ENCODE measurements around the gene ANKRD2. TPM values are rescaled to one million over a fixed set of nuclear protein-coding genes. Genes with fewer than 3 reads are reported as not detected.

ANKRD2 gene
- total RNA-seq, 2 donors from 2014 or later: 1.9 TPM; not detected in 1

DNA sequence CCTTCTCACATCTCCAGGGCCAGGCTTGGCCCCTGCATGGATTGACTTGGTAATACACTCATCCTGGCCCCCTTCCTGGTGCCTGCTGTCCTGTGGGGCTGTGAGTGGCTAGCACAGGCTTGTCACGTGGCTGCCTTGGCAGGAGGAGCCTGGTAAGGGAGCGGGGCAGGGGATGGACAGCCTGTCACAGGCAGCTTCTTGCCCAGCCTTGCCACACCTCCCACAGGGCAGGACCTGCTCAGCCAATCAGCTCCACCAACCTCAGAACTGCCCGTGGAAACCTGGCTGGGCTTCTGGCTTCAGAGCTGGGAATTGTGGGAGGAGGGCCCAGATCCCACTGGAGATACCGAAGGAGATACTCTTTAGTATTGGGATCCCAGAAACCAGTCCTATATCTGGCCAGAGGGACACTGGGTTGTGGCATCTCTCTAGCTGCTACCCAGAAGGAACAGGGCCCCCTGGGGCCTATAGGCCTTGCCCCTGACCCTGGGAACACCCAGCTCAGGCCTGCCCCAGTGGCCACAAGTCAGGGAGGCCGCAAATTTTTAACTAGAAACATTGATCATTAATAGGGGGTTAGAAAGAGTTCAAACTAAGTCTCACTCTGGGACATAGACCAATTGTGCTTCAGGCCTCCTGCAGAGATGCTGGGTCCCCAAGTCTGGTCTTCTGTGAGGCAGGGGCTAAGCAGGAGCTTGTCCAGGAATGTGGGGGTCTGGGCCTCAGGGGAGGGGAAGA is 11.7 kb downstream of the ANKRD2 start, which contains the start of gene HOGA1:
TSS of gene HOGA1 (plus strand) at position 330 of the 738 bp plus-strand sequence. CDS start at position 645, 315 bp downstream.
- peak; percentile 53 for ATAC-seq (ENCODE audit: insufficient number of reproducible peaks, low FRiP score, low read depth)
- Histone ChIP-seq H3K9me3 (no peaks in the 10 kb centered on the region), H3K4me3 (peak within 1 kb of the TSS; percentile 16), H3K27ac (peak within 1 kb of the TSS; percentile 59 to 75), H3K27me3 (replicated peaks; ENCODE audit: insufficient read depth) (no peaks in the 10 kb centered on the region), H3K36me3 (no peaks in the 10 kb centered on the region), H3K4me1 (ENCODE audit: control insufficient read depth in 1 of 2, low read depth in 2 of 2) (peaks cover 3 to 27% of the 10 kb centered on the region in 2 donors)
- DNase-seq (ENCODE audit: low spot score): peak; percentile 52
- TF ChIP-seq, protein P1, sequence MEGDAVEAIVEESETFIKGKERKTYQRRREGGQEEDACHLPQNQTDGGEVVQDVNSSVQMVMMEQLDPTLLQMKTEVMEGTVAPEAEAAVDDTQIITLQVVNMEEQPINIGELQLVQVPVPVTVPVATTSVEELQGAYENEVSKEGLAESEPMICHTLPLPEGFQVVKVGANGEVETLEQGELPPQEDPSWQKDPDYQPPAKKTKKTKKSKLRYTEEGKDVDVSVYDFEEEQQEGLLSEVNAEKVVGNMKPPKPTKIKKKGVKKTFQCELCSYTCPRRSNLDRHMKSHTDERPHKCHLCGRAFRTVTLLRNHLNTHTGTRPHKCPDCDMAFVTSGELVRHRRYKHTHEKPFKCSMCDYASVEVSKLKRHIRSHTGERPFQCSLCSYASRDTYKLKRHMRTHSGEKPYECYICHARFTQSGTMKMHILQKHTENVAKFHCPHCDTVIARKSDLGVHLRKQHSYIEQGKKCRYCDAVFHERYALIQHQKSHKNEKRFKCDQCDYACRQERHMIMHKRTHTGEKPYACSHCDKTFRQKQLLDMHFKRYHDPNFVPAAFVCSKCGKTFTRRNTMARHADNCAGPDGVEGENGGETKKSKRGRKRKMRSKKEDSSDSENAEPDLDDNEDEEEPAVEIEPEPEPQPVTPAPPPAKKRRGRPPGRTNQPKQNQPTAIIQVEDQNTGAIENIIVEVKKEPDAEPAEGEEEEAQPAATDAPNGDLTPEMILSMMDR (IDR thresholded peaks at IDR 0.05): peak; percentile 9

DNA sequence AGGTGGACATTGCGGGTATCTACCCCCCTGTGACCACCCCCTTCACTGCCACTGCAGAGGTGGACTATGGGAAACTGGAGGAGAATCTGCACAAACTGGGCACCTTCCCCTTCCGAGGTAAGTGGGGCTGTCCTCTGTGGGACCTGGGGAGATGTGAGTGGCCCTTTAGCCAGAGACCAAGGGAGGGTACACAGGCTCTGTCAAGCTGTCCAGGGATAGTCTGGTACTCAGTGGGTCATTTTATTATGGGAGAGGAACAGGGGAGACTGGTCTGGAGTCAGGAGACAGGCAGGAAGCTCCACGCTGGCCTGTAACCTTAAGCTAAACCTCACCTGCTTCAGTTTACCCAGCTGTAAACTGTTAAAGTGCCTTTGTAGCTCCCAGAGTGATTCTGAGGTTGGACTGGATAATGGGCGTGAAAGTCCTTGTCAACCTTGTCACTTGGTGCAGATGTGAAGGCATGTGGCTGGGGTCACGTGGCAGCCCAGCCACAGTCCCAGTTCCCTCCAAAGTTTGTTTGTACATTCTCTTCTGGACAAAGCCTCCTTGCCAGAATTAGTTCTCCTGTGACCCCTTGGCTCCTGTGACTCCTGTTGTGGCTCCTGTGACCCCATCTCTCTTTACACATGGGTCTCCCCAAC is 12.3 kb downstream of the ANKRD2 start:
- DNase-seq (ENCODE audit: low spot score): no peak
- Histone ChIP-seq H3K9me3 (no peaks in the 10 kb centered on the region), H3K4me3 (peak overlapping the region; percentile 16), H3K27ac (peak overlapping the region; percentile 59 to 75), H3K36me3 (no peaks in the 10 kb centered on the region), H3K27me3 (replicated peaks; ENCODE audit: insufficient read depth) (no peaks in the 10 kb centered on the region), H3K4me1 (ENCODE audit: control insufficient read depth in 1 of 2, low read depth in 2 of 2) (peaks cover 3 to 27% of the 10 kb centered on the region in 2 donors)
- ATAC-seq (ENCODE audit: insufficient number of reproducible peaks, low FRiP score, low read depth): no peak
- TF ChIP-seq, protein P1 (IDR thresholded peaks at IDR 0.05): no peak

DNA sequence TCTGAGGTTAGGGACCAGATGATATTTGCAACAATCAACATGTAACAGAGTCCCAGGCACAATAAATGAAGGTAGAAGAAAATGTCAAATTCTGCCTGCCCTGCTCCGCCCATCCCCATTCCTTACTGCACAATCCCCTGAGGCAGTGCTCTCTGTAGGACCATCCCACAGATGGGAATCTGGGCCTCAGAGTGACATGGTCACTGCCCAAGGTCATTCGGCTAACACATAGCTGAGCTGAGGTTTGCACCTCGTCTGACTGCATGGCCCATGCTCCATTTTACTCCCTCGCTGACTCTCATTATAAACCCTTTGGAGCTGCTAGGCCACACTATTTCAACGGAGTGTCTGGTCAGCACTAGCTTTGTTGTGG is 12.8 kb downstream of the ANKRD2 start:
- H3K27me3 ChIP-seq (replicated peaks; ENCODE audit: insufficient read depth): no peaks in the 10 kb centered on the region
- no peak for DNase-seq (ENCODE audit: low spot score)
- H3K9me3 ChIP-seq: no peaks in the 10 kb centered on the region
- no peak overlapping the region for H3K4me3 ChIP-seq
- H3K27ac ChIP-seq: peak overlapping the region in 1 of 2 donors; percentile 59
- H3K36me3 ChIP-seq: no peaks in the 10 kb centered on the region
- peaks cover 3 to 27% of the 10 kb centered on the region in 2 donors for H3K4me1 ChIP-seq (ENCODE audit: control insufficient read depth in 1 of 2, low read depth in 2 of 2)
- TF ChIP-seq, protein P1 (IDR thresholded peaks at IDR 0.05): no peak
- ATAC-seq (ENCODE audit: insufficient number of reproducible peaks, low FRiP score, low read depth): no peak

DNA sequence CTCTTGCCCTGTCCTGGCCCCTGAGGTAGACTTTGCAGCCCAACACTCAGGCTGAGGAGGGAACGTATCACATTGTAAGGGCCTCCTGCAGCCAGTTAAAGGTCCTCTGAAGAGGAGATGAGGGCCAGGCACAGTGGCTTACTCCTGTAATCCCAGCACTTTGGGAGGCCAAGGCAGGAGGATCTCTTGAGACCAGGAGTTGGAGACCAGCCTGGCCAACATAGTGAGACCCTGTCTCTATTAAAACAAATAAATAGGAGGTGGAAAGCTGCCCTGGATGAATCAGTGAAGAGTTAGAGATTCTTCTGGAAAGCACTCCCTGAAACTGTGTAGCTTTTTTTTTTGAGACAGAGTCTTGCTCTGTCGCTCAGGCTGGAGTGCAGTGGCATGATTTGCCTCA is 14.6 kb downstream of the ANKRD2 start:
- ATAC-seq (ENCODE audit: insufficient number of reproducible peaks, low FRiP score, low read depth): no peak
- Histone ChIP-seq H3K9me3 (no peaks in the 10 kb centered on the region), H3K27ac (no peak overlapping the region), H3K4me3 (no peak overlapping the region), H3K36me3 (no peaks in the 10 kb centered on the region), H3K27me3 (replicated peaks; ENCODE audit: insufficient read depth) (no peaks in the 10 kb centered on the region), H3K4me1 (ENCODE audit: control insufficient read depth in 1 of 2, low read depth in 2 of 2) (peaks cover 3 to 27% of the 10 kb centered on the region in 2 donors)
- TF ChIP-seq, protein P1 (IDR thresholded peaks at IDR 0.05): no peak
- no peak for DNase-seq (ENCODE audit: low spot score)

DNA sequence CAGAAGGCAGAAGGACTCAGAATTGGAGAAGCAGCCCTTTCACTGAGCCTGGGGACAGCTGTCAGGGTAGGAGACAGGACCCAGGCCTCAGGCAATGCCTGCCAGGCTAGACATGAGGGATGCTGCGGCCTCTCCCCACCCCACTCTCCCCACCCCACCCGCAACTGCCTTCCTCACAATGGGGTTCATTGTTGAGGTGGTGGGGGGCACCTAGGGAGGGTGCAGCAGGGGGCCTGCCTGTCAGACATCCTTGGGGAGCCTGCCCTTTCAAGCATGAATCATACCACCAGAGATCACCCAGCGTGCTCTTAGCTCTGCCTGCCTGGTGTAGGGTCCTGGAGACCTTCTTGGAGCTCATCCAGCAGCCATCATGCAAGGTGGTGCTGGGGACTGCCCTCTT is 16.9 kb downstream of the ANKRD2 start, which contains the start of gene C10orf62:
TSS of gene C10orf62 (plus strand) at position 243 of the 400 bp plus-strand sequence. CDS start 177 bp downstream, outside the sequence.
- no peak for DNase-seq (ENCODE audit: low spot score)
- no peak for ATAC-seq (ENCODE audit: insufficient number of reproducible peaks, low FRiP score, low read depth)
- Histone ChIP-seq H3K9me3 (no peaks in the 10 kb centered on the region), H3K27ac (no peak within 1 kb of the TSS), H3K36me3 (no peaks in the 10 kb centered on the region), H3K4me1 (ENCODE audit: control insufficient read depth in 1 of 2, low read depth in 2 of 2) (peaks cover 11 to 35% of the 10 kb centered on the region in 2 donors), H3K4me3 (no peak within 1 kb of the TSS), H3K27me3 (replicated peaks; ENCODE audit: insufficient read depth) (no peaks in the 10 kb centered on the region)
- TF ChIP-seq, protein P1 (IDR thresholded peaks at IDR 0.05): no peak
